ENCODE measurements around the gene LRRC61.

The LRRC61 gene

GRCh38 chr7:150369748-150370501 lies 46.8 kb downstream of the LRRC61 start:
- intact Hi-C loops (cut with micrococcal nuclease), result loop anchor here (1.0 kb wide), 1 partner anchor 8 kb away; no protein-coding TSS in a partner anchor
- Mint-ChIP-seq H3K9me3 (no peaks in the 10 kb centered on the region), H3K27me3 (no peaks in the 10 kb centered on the region), H3K27ac (peak overlapping the region; percentile 94), H3K4me1 (ENCODE audit: low read depth) (peaks cover 62% of the 10 kb centered on the region), H3K36me3 (ENCODE audit: low read depth) (peaks cover 63% of the 10 kb centered on the region), H3K4me3 (peak overlapping the region; percentile 93)

GRCh38 chr7:150370612-150371071 lies 47.5 kb downstream of the LRRC61 start:
- Mint-ChIP-seq H3K9me3 (no peaks in the 10 kb centered on the region), H3K4me3 (no peak overlapping the region), H3K4me1 (ENCODE audit: low read depth) (peaks cover 55% of the 10 kb centered on the region), H3K36me3 (ENCODE audit: low read depth) (peaks cover 63% of the 10 kb centered on the region), H3K27ac (no peak overlapping the region), H3K27me3 (no peaks in the 10 kb centered on the region)
- intact Hi-C loops (cut with micrococcal nuclease), result no loop called here

- H3K36me3 Mint-ChIP-seq (ENCODE audit: low read depth), result peaks cover 63% of the 10 kb centered on the region
- peaks cover 55% of the 10 kb centered on the region for H3K4me1 Mint-ChIP-seq (ENCODE audit: low read depth)
- intact Hi-C loops (cut with micrococcal nuclease), result no loop called here
- H3K27ac Mint-ChIP-seq, result no peak overlapping the region
- no peak overlapping the region for H3K4me3 Mint-ChIP-seq
- no peaks in the 10 kb centered on the region for H3K27me3 Mint-ChIP-seq
- H3K9me3 Mint-ChIP-seq, result no peaks in the 10 kb centered on the region
These were observed 48.2 kb downstream of the LRRC61 start for GRCh38 chr7:150371131-150371995.

GRCh38 chr7:150371996-150372270 lies 48.8 kb downstream of the LRRC61 start:
- no peak overlapping the region for H3K4me3 Mint-ChIP-seq
- H3K9me3 Mint-ChIP-seq, result no peaks in the 10 kb centered on the region
- H3K36me3 Mint-ChIP-seq (ENCODE audit: low read depth), result peaks cover 63% of the 10 kb centered on the region
- H3K27me3 Mint-ChIP-seq, result no peaks in the 10 kb centered on the region
- peaks cover 60% of the 10 kb centered on the region for H3K4me1 Mint-ChIP-seq (ENCODE audit: low read depth)
- intact Hi-C loops (cut with micrococcal nuclease), result no loop called here
- no peak overlapping the region for H3K27ac Mint-ChIP-seq

GRCh38 chr7:150372271-150373048 lies 49.3 kb downstream of the LRRC61 start:
- Mint-ChIP-seq H3K4me3 (no peak overlapping the region), H3K27me3 (no peaks in the 10 kb centered on the region), H3K9me3 (no peaks in the 10 kb centered on the region), H3K4me1 (ENCODE audit: low read depth) (peaks cover 65% of the 10 kb centered on the region), H3K27ac (no peak overlapping the region), H3K36me3 (ENCODE audit: low read depth) (peaks cover 63% of the 10 kb centered on the region)
- intact Hi-C loops (cut with micrococcal nuclease), result no loop called here

- Mint-ChIP-seq H3K4me3 (no peak overlapping the region), H3K4me1 (ENCODE audit: low read depth) (peaks cover 73% of the 10 kb centered on the region), H3K27ac (no peak overlapping the region), H3K36me3 (ENCODE audit: low read depth) (peaks cover 63% of the 10 kb centered on the region), H3K27me3 (no peaks in the 10 kb centered on the region), H3K9me3 (no peaks in the 10 kb centered on the region)
- intact Hi-C loops (cut with micrococcal nuclease), result no loop called here
These were observed 50.1 kb downstream of the LRRC61 start for GRCh38 chr7:150373049-150373801.

- intact Hi-C loops (cut with micrococcal nuclease), result no loop called here
- H3K4me1 Mint-ChIP-seq (ENCODE audit: low read depth), result peaks cover 74% of the 10 kb centered on the region
- H3K27me3 Mint-ChIP-seq, result no peaks in the 10 kb centered on the region
- peak overlapping the region; percentile 66 for H3K27ac Mint-ChIP-seq
- H3K4me3 Mint-ChIP-seq, result no peak overlapping the region
- no peaks in the 10 kb centered on the region for H3K9me3 Mint-ChIP-seq
- peaks cover 59% of the 10 kb centered on the region for H3K36me3 Mint-ChIP-seq (ENCODE audit: low read depth)
These were observed 50.9 kb downstream of the LRRC61 start for GRCh38 chr7:150374026-150374425.

- intact Hi-C loops (cut with micrococcal nuclease), result no loop called here
- H3K4me3 Mint-ChIP-seq, result no peak overlapping the region
- peaks cover 55% of the 10 kb centered on the region for H3K36me3 Mint-ChIP-seq (ENCODE audit: low read depth)
- peak overlapping the region; percentile 66 for H3K27ac Mint-ChIP-seq
- peaks cover 70% of the 10 kb centered on the region for H3K4me1 Mint-ChIP-seq (ENCODE audit: low read depth)
- H3K27me3 Mint-ChIP-seq, result no peaks in the 10 kb centered on the region
- H3K9me3 Mint-ChIP-seq, result no peaks in the 10 kb centered on the region
These were observed 51.3 kb downstream of the LRRC61 start for GRCh38 chr7:150374472-150374871.

- H3K4me3 Mint-ChIP-seq, result no peak overlapping the region
- peaks cover 46% of the 10 kb centered on the region for H3K36me3 Mint-ChIP-seq (ENCODE audit: low read depth)
- peak overlapping the region; percentile 88 for H3K27ac Mint-ChIP-seq
- intact Hi-C loops (cut with micrococcal nuclease), result no loop called here
- peaks cover 70% of the 10 kb centered on the region for H3K4me1 Mint-ChIP-seq (ENCODE audit: low read depth)
- H3K9me3 Mint-ChIP-seq, result no peaks in the 10 kb centered on the region
- H3K27me3 Mint-ChIP-seq, result no peaks in the 10 kb centered on the region
These were observed 52.7 kb downstream of the LRRC61 start for GRCh38 chr7:150375662-150376521.

- peaks cover 73% of the 10 kb centered on the region for H3K4me1 Mint-ChIP-seq (ENCODE audit: low read depth)
- no peak overlapping the region for H3K4me3 Mint-ChIP-seq
- intact Hi-C loops (cut with micrococcal nuclease), result no loop called here
- H3K36me3 Mint-ChIP-seq (ENCODE audit: low read depth), result peaks cover 42% of the 10 kb centered on the region
- H3K27ac Mint-ChIP-seq, result peak overlapping the region; percentile 88
- H3K9me3 Mint-ChIP-seq, result no peaks in the 10 kb centered on the region
- H3K27me3 Mint-ChIP-seq, result no peaks in the 10 kb centered on the region
These were observed 53.4 kb downstream of the LRRC61 start for GRCh38 chr7:150376560-150376959.

GRCh38 chr7:150377196-150377595 lies 54.0 kb downstream of the LRRC61 start:
- no peak overlapping the region for H3K4me3 Mint-ChIP-seq
- intact Hi-C loops (cut with micrococcal nuclease), result no loop called here
- no peaks in the 10 kb centered on the region for H3K9me3 Mint-ChIP-seq
- H3K27ac Mint-ChIP-seq, result peak overlapping the region; percentile 88
- peaks cover 42% of the 10 kb centered on the region for H3K36me3 Mint-ChIP-seq (ENCODE audit: low read depth)
- peaks cover 80% of the 10 kb centered on the region for H3K4me1 Mint-ChIP-seq (ENCODE audit: low read depth)
- no peaks in the 10 kb centered on the region for H3K27me3 Mint-ChIP-seq

GRCh38 chr7:150377635-150378034 lies 54.5 kb downstream of the LRRC61 start:
- peaks cover 42% of the 10 kb centered on the region for H3K36me3 Mint-ChIP-seq (ENCODE audit: low read depth)
- no peak overlapping the region for H3K4me3 Mint-ChIP-seq
- no peaks in the 10 kb centered on the region for H3K9me3 Mint-ChIP-seq
- H3K4me1 Mint-ChIP-seq (ENCODE audit: low read depth), result peaks cover 80% of the 10 kb centered on the region
- H3K27ac Mint-ChIP-seq, result peak overlapping the region; percentile 88
- intact Hi-C loops (cut with micrococcal nuclease), result loop anchor here (1.0 kb wide), 1 partner anchor 8 kb away; no protein-coding TSS in a partner anchor
- H3K27me3 Mint-ChIP-seq, result no peaks in the 10 kb centered on the region

Measured in dendritic cell treated with granulocyte-macrophage colony-stimulating factor and Interleukin-4, amounts not matched to agents 40 ng/mL and 50 ng/mL, for 4 days (primary cell).